GM21825 (cell line): ENCODE measurements around the gene NAXD.

Experiments
- ATAC-seq: cut with Tn5 transposase; IDR thresholded peaks from one replicate; pipeline ENCODE4 v1.9.1; 2021; ENCODE audit warnings: mild to moderate bottlenecking, moderate library complexity; ENCODE audit not compliant: unreplicated experiment

Gene NAXD

GRCh38 chr13:110689041-110689440 is 73.7 kb downstream of the NAXD start:
- ATAC-seq: no peak
